ENCODE results near the gene MBD2. TPM values are rescaled to one million over a fixed set of nuclear protein-coding genes. Genes with fewer than 3 reads are reported as not detected.

Gene MBD2
- polyA plus RNA-seq, 1 donor (not counting 4 experiments of a cell fraction or from before 2014, with no cell fraction given): 212 TPM

DNA sequence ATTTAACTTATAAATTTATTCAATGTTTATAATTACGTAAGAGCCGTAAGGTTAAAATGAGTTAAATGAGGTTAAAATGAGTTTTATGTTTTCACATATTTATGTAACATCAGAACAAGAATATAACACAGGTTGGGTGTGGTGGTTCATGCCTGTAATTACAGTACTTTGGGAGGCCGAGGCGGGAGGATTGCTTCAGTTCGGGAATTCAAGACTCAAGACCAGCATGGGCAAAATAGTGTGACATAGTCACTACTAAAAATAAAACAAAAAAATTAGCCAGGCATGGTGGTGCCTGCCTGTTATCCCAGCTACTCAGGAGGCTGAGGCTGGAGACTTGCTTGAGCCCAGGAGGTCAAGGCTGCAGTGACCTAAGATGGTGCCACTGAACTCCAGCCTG is 9.3 kb upstream of the MBD2 start:
- Histone ChIP-seq H3K4me3 (ENCODE audit: control insufficient read depth in 2 of 3, extremely low read depth in 1 of 3, insufficient read depth in 2 of 3, low read depth in 1 of 3, low read length in 3 of 3) (no peak overlapping the region), H3K36me3 (ENCODE audit: control insufficient read depth in 2 of 2, extremely low read depth in 1 of 2, insufficient read depth in 2 of 2, low read length in 2 of 2) (no peaks in the 10 kb centered on the region), H4K20me1 (ENCODE audit: control insufficient read depth, extremely low read depth, insufficient read depth, low read length) (no peaks in the 10 kb centered on the region), H2AFZ (ENCODE audit: control insufficient read depth, low read length) (no peak overlapping the region), H3K27ac (ENCODE audit: control insufficient read depth, insufficient read depth, low read length) (no peak overlapping the region), H3K9ac (ENCODE audit: control insufficient read depth, extremely low read depth, insufficient read depth, low read length) (no peak overlapping the region), H3K9me1 (ENCODE audit: control insufficient read depth, extremely low read depth, insufficient read depth, low read length) (no peaks in the 10 kb centered on the region), H3K79me2 (ENCODE audit: control insufficient read depth, insufficient read depth, low read length) (no peaks in the 10 kb centered on the region), H3K9me3 (ENCODE audit: control insufficient read depth, low read depth, low read length) (no peaks in the 10 kb centered on the region), H3K4me2 (ENCODE audit: control insufficient read depth, extremely low read depth, insufficient read depth, low read depth, low read length) (no peak overlapping the region), H3K4me1 (ENCODE audit: control insufficient read depth, extremely low read depth, insufficient read depth, low read length) (peaks cover 12% of the 10 kb centered on the region), H3K27me3 (ENCODE audit: control insufficient read depth, extremely low read depth, insufficient read depth, low read length) (no peaks in the 10 kb centered on the region)
- FAIRE-seq: no peak
- dilution Hi-C loops (cut with MboI; ENCODE audit: extremely low pct_ligation_motif_present, low sequenced_read_pairs): no loop called here
- DNase-seq (ENCODE audit: low read depth, low spot score): no peak
- TF ChIP-seq, protein P1, sequence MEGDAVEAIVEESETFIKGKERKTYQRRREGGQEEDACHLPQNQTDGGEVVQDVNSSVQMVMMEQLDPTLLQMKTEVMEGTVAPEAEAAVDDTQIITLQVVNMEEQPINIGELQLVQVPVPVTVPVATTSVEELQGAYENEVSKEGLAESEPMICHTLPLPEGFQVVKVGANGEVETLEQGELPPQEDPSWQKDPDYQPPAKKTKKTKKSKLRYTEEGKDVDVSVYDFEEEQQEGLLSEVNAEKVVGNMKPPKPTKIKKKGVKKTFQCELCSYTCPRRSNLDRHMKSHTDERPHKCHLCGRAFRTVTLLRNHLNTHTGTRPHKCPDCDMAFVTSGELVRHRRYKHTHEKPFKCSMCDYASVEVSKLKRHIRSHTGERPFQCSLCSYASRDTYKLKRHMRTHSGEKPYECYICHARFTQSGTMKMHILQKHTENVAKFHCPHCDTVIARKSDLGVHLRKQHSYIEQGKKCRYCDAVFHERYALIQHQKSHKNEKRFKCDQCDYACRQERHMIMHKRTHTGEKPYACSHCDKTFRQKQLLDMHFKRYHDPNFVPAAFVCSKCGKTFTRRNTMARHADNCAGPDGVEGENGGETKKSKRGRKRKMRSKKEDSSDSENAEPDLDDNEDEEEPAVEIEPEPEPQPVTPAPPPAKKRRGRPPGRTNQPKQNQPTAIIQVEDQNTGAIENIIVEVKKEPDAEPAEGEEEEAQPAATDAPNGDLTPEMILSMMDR (optimal IDR thresholded peaks at IDR 0.05 in 1 of 3, IDR thresholded peaks at IDR 0.05 in 1 of 3, conservative IDR thresholded peaks at IDR 0.05 in 1 of 3; ENCODE audit: extremely low read depth in 1 of 3, insufficient read depth in 2 of 3, low read length in 3 of 3): no peak
- TF ChIP-seq EZH2 (IDR thresholded peaks at IDR 0.05; ENCODE audit: low read length): no peak

DNA sequence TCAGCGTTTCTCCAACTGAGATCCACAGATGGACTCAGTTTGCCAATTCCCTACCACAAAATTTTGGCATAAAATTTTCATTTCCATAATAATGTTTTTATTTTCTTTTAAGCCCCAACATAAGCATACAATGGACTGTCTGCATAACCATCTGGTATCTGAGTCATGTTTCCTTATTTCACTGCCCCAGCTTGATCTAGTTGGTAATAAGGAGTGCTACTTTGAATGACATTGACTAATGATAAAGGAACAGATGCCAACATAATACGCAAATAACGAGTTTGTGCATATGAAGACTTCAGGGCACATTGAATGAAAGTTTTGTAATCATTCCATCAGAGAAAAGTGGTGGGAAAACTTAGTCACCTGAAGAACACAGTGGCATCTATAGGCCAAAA is 8.8 kb upstream of the MBD2 start:
- H3K27me3 ChIP-seq (ENCODE audit: control insufficient read depth, extremely low read depth, insufficient read depth, low read length): no peaks in the 10 kb centered on the region
- no peaks in the 10 kb centered on the region for H3K9me1 ChIP-seq (ENCODE audit: control insufficient read depth, extremely low read depth, insufficient read depth, low read length)
- FAIRE-seq: peak; percentile 84
- peak overlapping the region; percentile 62 for H2AFZ ChIP-seq (ENCODE audit: control insufficient read depth, low read length)
- peak overlapping the region; percentile 39 for H3K4me2 ChIP-seq (ENCODE audit: control insufficient read depth, extremely low read depth, insufficient read depth, low read depth, low read length)
- no peaks in the 10 kb centered on the region for H3K36me3 ChIP-seq (ENCODE audit: control insufficient read depth in 2 of 2, extremely low read depth in 1 of 2, insufficient read depth in 2 of 2, low read length in 2 of 2)
- no peak for TF ChIP-seq EZH2 (IDR thresholded peaks at IDR 0.05; ENCODE audit: low read length)
- TF ChIP-seq, protein P1 (optimal IDR thresholded peaks at IDR 0.05 in 1 of 3, IDR thresholded peaks at IDR 0.05 in 1 of 3, conservative IDR thresholded peaks at IDR 0.05 in 1 of 3; ENCODE audit: extremely low read depth in 1 of 3, insufficient read depth in 2 of 3, low read length in 3 of 3): no peak
- H3K79me2 ChIP-seq (ENCODE audit: control insufficient read depth, insufficient read depth, low read length): no peaks in the 10 kb centered on the region
- H3K4me1 ChIP-seq (ENCODE audit: control insufficient read depth, extremely low read depth, insufficient read depth, low read length): peaks cover 12% of the 10 kb centered on the region
- peak; percentile 62 for DNase-seq (ENCODE audit: low read depth, low spot score)
- dilution Hi-C loops (cut with MboI; ENCODE audit: extremely low pct_ligation_motif_present, low sequenced_read_pairs): no loop called here
- no peak overlapping the region for H3K9ac ChIP-seq (ENCODE audit: control insufficient read depth, extremely low read depth, insufficient read depth, low read length)
- no peaks in the 10 kb centered on the region for H4K20me1 ChIP-seq (ENCODE audit: control insufficient read depth, extremely low read depth, insufficient read depth, low read length)
- H3K4me3 ChIP-seq (ENCODE audit: control insufficient read depth in 2 of 3, extremely low read depth in 1 of 3, insufficient read depth in 2 of 3, low read depth in 1 of 3, low read length in 3 of 3): no peak overlapping the region
- no peaks in the 10 kb centered on the region for H3K9me3 ChIP-seq (ENCODE audit: control insufficient read depth, low read depth, low read length)
- peak overlapping the region; percentile 36 for H3K27ac ChIP-seq (ENCODE audit: control insufficient read depth, insufficient read depth, low read length)

All from keratinocyte (primary cell).